ENCODE measurements around the gene MORN1.

Gene MORN1

GRCh38 chr1:2402420-2402819, 11.1 kb upstream of the MORN1 start:
- H3K27ac ChIP-seq (ENCODE audit: low read length) = no peak overlapping the region
- no peaks in the 10 kb centered on the region for H3K9me3 ChIP-seq (ENCODE audit: control insufficient read depth, low read depth, low read length)
- H3K27me3 ChIP-seq (ENCODE audit: control insufficient read depth, insufficient read depth, low read length) = no peaks in the 10 kb centered on the region
- H3K4me1 ChIP-seq (ENCODE audit: control insufficient read depth, low read depth, low read length) = no peaks in the 10 kb centered on the region
- no peak overlapping the region for H3K4me3 ChIP-seq (ENCODE audit: low read length)
- peaks cover 27% of the 10 kb centered on the region for H3K36me3 ChIP-seq (ENCODE audit: control insufficient read depth, low read depth, low read length)
- no peak overlapping the region for H3K9ac ChIP-seq (ENCODE audit: low read length)

- Histone ChIP-seq H3K27me3 (ENCODE audit: control insufficient read depth, insufficient read depth, low read length) (no peaks in the 10 kb centered on the region), H3K36me3 (ENCODE audit: control insufficient read depth, low read depth, low read length) (peaks cover 33% of the 10 kb centered on the region), H3K4me3 (ENCODE audit: low read length) (no peak overlapping the region), H3K9ac (ENCODE audit: low read length) (no peak overlapping the region), H3K4me1 (ENCODE audit: control insufficient read depth, low read depth, low read length) (no peaks in the 10 kb centered on the region), H3K9me3 (ENCODE audit: control insufficient read depth, low read depth, low read length) (no peaks in the 10 kb centered on the region), H3K27ac (ENCODE audit: low read length) (no peak overlapping the region)
Measured at GRCh38 chr1:2400950-2401649, 9.7 kb upstream of the MORN1 start.

- H3K9ac ChIP-seq (ENCODE audit: low read length) = no peak overlapping the region
- peaks cover 38% of the 10 kb centered on the region for H3K36me3 ChIP-seq (ENCODE audit: control insufficient read depth, low read depth, low read length)
- H3K27ac ChIP-seq (ENCODE audit: low read length) = no peak overlapping the region
- H3K27me3 ChIP-seq (ENCODE audit: control insufficient read depth, insufficient read depth, low read length) = no peaks in the 10 kb centered on the region
- no peak overlapping the region for H3K4me3 ChIP-seq (ENCODE audit: low read length)
- H3K4me1 ChIP-seq (ENCODE audit: control insufficient read depth, low read depth, low read length) = no peaks in the 10 kb centered on the region
- H3K9me3 ChIP-seq (ENCODE audit: control insufficient read depth, low read depth, low read length) = no peaks in the 10 kb centered on the region
Measured at GRCh38 chr1:2400576-2400909, 9.2 kb upstream of the MORN1 start.

GRCh38 chr1:2399890-2400575, 8.7 kb upstream of the MORN1 start:
- Histone ChIP-seq H3K4me1 (ENCODE audit: control insufficient read depth, low read depth, low read length) (no peaks in the 10 kb centered on the region), H3K4me3 (ENCODE audit: low read length) (no peak overlapping the region), H3K27me3 (ENCODE audit: control insufficient read depth, insufficient read depth, low read length) (no peaks in the 10 kb centered on the region), H3K9me3 (ENCODE audit: control insufficient read depth, low read depth, low read length) (no peaks in the 10 kb centered on the region), H3K9ac (ENCODE audit: low read length) (no peak overlapping the region), H3K27ac (ENCODE audit: low read length) (no peak overlapping the region), H3K36me3 (ENCODE audit: control insufficient read depth, low read depth, low read length) (peaks cover 34% of the 10 kb centered on the region)

GRCh38 chr1:2398871-2399270, 7.5 kb upstream of the MORN1 start:
- Histone ChIP-seq H3K27ac (ENCODE audit: low read length) (no peak overlapping the region), H3K36me3 (ENCODE audit: control insufficient read depth, low read depth, low read length) (peaks cover 23% of the 10 kb centered on the region)

GRCh38 chr1:2397007-2397679, 5.8 kb upstream of the MORN1 start:
- Histone ChIP-seq H3K4me1 (ENCODE audit: control insufficient read depth, low read depth, low read length) (peaks cover 4% of the 10 kb centered on the region), H3K27me3 (ENCODE audit: control insufficient read depth, insufficient read depth, low read length) (no peaks in the 10 kb centered on the region), H3K9me3 (ENCODE audit: control insufficient read depth, low read depth, low read length) (no peaks in the 10 kb centered on the region), H3K4me3 (ENCODE audit: low read length) (no peak overlapping the region), H3K36me3 (ENCODE audit: control insufficient read depth, low read depth, low read length) (peaks cover 17% of the 10 kb centered on the region), H3K9ac (ENCODE audit: low read length) (no peak overlapping the region), H3K27ac (ENCODE audit: low read length) (no peak overlapping the region)

More at GRCh38 chr1:2398871-2399270, 7.5 kb upstream of the MORN1 start:
- Histone ChIP-seq H3K27me3 (ENCODE audit: control insufficient read depth, insufficient read depth, low read length) (no peaks in the 10 kb centered on the region), H3K4me3 (ENCODE audit: low read length) (no peak overlapping the region), H3K4me1 (ENCODE audit: control insufficient read depth, low read depth, low read length) (no peaks in the 10 kb centered on the region), H3K9me3 (ENCODE audit: control insufficient read depth, low read depth, low read length) (no peaks in the 10 kb centered on the region), H3K9ac (ENCODE audit: low read length) (no peak overlapping the region)

GRCh38 chr1:2396476-2396875, 5.1 kb upstream of the MORN1 start:
- Histone ChIP-seq H3K27me3 (ENCODE audit: control insufficient read depth, insufficient read depth, low read length) (no peaks in the 10 kb centered on the region), H3K36me3 (ENCODE audit: control insufficient read depth, low read depth, low read length) (peaks cover 17% of the 10 kb centered on the region), H3K27ac (ENCODE audit: low read length) (no peak overlapping the region), H3K4me3 (ENCODE audit: low read length) (no peak overlapping the region), H3K4me1 (ENCODE audit: control insufficient read depth, low read depth, low read length) (peaks cover 4% of the 10 kb centered on the region), H3K9ac (ENCODE audit: low read length) (no peak overlapping the region), H3K9me3 (ENCODE audit: control insufficient read depth, low read depth, low read length) (no peaks in the 10 kb centered on the region)

- Histone ChIP-seq H3K27ac (ENCODE audit: low read length) (no peak overlapping the region), H3K4me1 (ENCODE audit: control insufficient read depth, low read depth, low read length) (peaks cover 4% of the 10 kb centered on the region), H3K9ac (ENCODE audit: low read length) (no peak overlapping the region), H3K9me3 (ENCODE audit: control insufficient read depth, low read depth, low read length) (no peaks in the 10 kb centered on the region), H3K27me3 (ENCODE audit: control insufficient read depth, insufficient read depth, low read length) (no peaks in the 10 kb centered on the region), H3K36me3 (ENCODE audit: control insufficient read depth, low read depth, low read length) (peaks cover 17% of the 10 kb centered on the region), H3K4me3 (ENCODE audit: low read length) (no peak overlapping the region)
Measured at GRCh38 chr1:2396059-2396458, 4.7 kb upstream of the MORN1 start.

- Histone ChIP-seq H3K36me3 (ENCODE audit: control insufficient read depth, low read depth, low read length) (peaks cover 17% of the 10 kb centered on the region), H3K27me3 (ENCODE audit: control insufficient read depth, insufficient read depth, low read length) (no peaks in the 10 kb centered on the region), H3K9ac (ENCODE audit: low read length) (no peak overlapping the region), H3K9me3 (ENCODE audit: control insufficient read depth, low read depth, low read length) (no peaks in the 10 kb centered on the region), H3K4me1 (ENCODE audit: control insufficient read depth, low read depth, low read length) (peaks cover 4% of the 10 kb centered on the region), H3K27ac (ENCODE audit: low read length) (no peak overlapping the region), H3K4me3 (ENCODE audit: low read length) (no peak overlapping the region)
Measured at GRCh38 chr1:2395245-2395644, 3.9 kb upstream of the MORN1 start.

- Histone ChIP-seq H3K4me3 (ENCODE audit: low read length) (no peak overlapping the region), H3K36me3 (ENCODE audit: control insufficient read depth, low read depth, low read length) (peaks cover 17% of the 10 kb centered on the region), H3K4me1 (ENCODE audit: control insufficient read depth, low read depth, low read length) (peaks cover 4% of the 10 kb centered on the region), H3K27ac (ENCODE audit: low read length) (no peak overlapping the region), H3K27me3 (ENCODE audit: control insufficient read depth, insufficient read depth, low read length) (no peaks in the 10 kb centered on the region), H3K9ac (ENCODE audit: low read length) (no peak overlapping the region), H3K9me3 (ENCODE audit: control insufficient read depth, low read depth, low read length) (no peaks in the 10 kb centered on the region)
Measured at GRCh38 chr1:2394761-2395160, 3.4 kb upstream of the MORN1 start.

- Histone ChIP-seq H3K27ac (ENCODE audit: low read length) (no peak overlapping the region), H3K9me3 (ENCODE audit: control insufficient read depth, low read depth, low read length) (no peaks in the 10 kb centered on the region), H3K36me3 (ENCODE audit: control insufficient read depth, low read depth, low read length) (peaks cover 17% of the 10 kb centered on the region), H3K4me1 (ENCODE audit: control insufficient read depth, low read depth, low read length) (peaks cover 4% of the 10 kb centered on the region), H3K9ac (ENCODE audit: low read length) (no peak overlapping the region), H3K4me3 (ENCODE audit: low read length) (no peak overlapping the region), H3K27me3 (ENCODE audit: control insufficient read depth, insufficient read depth, low read length) (no peaks in the 10 kb centered on the region)
Measured at GRCh38 chr1:2394220-2394619, 2.9 kb upstream of the MORN1 start.
